A673 (cell line): ENCODE results near the gene NEK3. TPM values are rescaled to one million over a fixed set of nuclear protein-coding genes. Genes with fewer than 3 reads are reported as not detected.

Experiments
- BruUV-seq: library from RNA; stranded (reverse); fragments of 400-500 nt; replicated peaks from 2 replicates; lab custom pipeline; 2021; lab: Mats Ljungman, UMichigan
- CTCF ChIA-PET: fragments of 300-600 bp; sonication (Branson Sonifier 250); formaldehyde crosslinking; loops from one replicate; lab custom pipeline; 2022; ENCODE audit warnings: antibody characterized with exemption; lab: Charles Lee
- POLR2A ChIA-PET: fragments of 300-600 bp; sonication (Branson Sonifier 250); formaldehyde crosslinking; loops from one replicate; lab custom pipeline; 2022; ENCODE audit warnings: antibody characterized with exemption; ENCODE audit not compliant: low non-redundant PET; lab: Charles Lee
- DNase-seq: peaks from one replicate; pipeline ENCODE4 v3.0.0-alpha.2; 2015; ENCODE audit warnings: low spot score
- H3K27ac ChIP-seq: fragments of 200-600 bp; sonication (generic); 2 replicates; pipeline ENCODE4 v1.5.1; 2016; ENCODE audit warnings: mixed run types, low read depth, mild to moderate bottlenecking, mixed read lengths, antibody characterized with exemption, low read length; ENCODE audit not compliant: poor library complexity, severe bottlenecking
- H3K27me3 ChIP-seq: fragments of 200-600 bp; sonication (generic); replicated peaks from 2 replicates; pipeline ENCODE4 v1.6.1; 2017; ENCODE audit warnings: mixed run types, low read depth, mild to moderate bottlenecking, mixed read lengths, antibody characterized with exemption, low read length; ENCODE audit not compliant: insufficient read depth, poor library complexity
- H3K36me3 ChIP-seq: fragments of 200-600 bp; sonication (generic); 2 replicates; pipeline ENCODE4 v1.6.1; 2016; ENCODE audit warnings: mixed run types, mild to moderate bottlenecking, mixed read lengths, antibody characterized with exemption, low read length; ENCODE audit not compliant: insufficient read depth, poor library complexity, severe bottlenecking
- H3K4me1 ChIP-seq: fragments of 200-600 bp; sonication (generic); 2 replicates; pipeline ENCODE4 v1.6.1; 2017; ENCODE audit warnings: mixed run types, mild to moderate bottlenecking, mixed read lengths, antibody characterized with exemption, low read length; ENCODE audit not compliant: insufficient read depth, poor library complexity, severe bottlenecking
- H3K4me3 ChIP-seq: fragments of 200-600 bp; sonication (generic); 2 replicates; pipeline ENCODE4 v1.5.1; 2016; ENCODE audit warnings: low read depth, mixed run types, mild to moderate bottlenecking, mixed read lengths, low read length; ENCODE audit not compliant: poor library complexity, severe bottlenecking
- H3K9me3 ChIP-seq: fragments of 200-600 bp; sonication (generic); 2 replicates; pipeline ENCODE4 v1.6.1; 2016; ENCODE audit warnings: mixed run types, low read depth, mild to moderate bottlenecking, mixed read lengths, antibody characterized with exemption, low read length; ENCODE audit not compliant: poor library complexity, severe bottlenecking
- EZH2 ChIP-seq: fragments of 200-600 bp; sonication (generic); IDR thresholded peaks from 2 replicates; pipeline ENCODE4 v1.6.1; 2017; ENCODE audit warnings: borderline replicate concordance, low read depth, mild to moderate bottlenecking, mixed read lengths, antibody characterized with exemption, low read length; ENCODE audit not compliant: poor library complexity, severe bottlenecking
- intact Hi-C: fragments of 100-400 bp; cut with micrococcal nuclease; formaldehyde crosslinking; loops from one replicate; pipeline ENCODE4 v1.10.0; 2022; ENCODE audit not compliant: unreplicated experiment
- total RNA-seq: library from RNA; stranded (reverse); gene quantifications from 2 replicates; pipeline ENCODE4 v1.2.3, GENCODE V29; 2021
- TF ChIP-seq, protein P1 (sequence below): fragments of 300-800, 200-600 bp; sonication (generic); conservative IDR thresholded peaks from 2 replicates; pipeline ENCODE4 v1.5.1; 2017; ENCODE audit warnings: low read depth, mild to moderate bottlenecking, antibody characterized with exemption, low read length, moderate library complexity, mixed read lengths

The NEK3 gene
- total RNA-seq, 1 experiment from 2014 or later = 18.1 TPM

DNA sequence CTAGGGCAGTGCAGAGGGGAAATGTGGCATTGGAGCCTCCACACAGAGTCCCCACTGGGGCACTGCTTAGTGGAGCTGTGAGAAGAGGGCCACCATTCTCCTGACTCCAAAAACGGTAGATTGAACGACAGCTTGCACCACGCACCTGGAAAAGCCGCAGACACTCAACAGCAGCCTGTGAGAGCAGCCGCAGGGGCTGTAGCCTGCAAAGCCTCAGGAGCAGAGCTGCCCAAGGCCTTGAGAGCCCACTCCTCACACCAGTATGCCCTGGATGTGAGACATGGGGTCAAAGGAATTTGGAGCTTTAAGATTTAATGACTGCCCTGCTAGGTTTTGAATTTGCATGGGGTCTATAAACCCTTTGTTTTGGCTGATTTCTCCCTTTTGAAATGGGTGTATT lies 62.2 kb downstream of the NEK3 start:
- BruUV-seq = no TSS peak
- no peak overlapping the region for H3K27ac ChIP-seq
- CTCF ChIA-PET = no interaction called here
- H3K27me3 ChIP-seq = no peaks in the 10 kb centered on the region
- TF ChIP-seq, protein P1, sequence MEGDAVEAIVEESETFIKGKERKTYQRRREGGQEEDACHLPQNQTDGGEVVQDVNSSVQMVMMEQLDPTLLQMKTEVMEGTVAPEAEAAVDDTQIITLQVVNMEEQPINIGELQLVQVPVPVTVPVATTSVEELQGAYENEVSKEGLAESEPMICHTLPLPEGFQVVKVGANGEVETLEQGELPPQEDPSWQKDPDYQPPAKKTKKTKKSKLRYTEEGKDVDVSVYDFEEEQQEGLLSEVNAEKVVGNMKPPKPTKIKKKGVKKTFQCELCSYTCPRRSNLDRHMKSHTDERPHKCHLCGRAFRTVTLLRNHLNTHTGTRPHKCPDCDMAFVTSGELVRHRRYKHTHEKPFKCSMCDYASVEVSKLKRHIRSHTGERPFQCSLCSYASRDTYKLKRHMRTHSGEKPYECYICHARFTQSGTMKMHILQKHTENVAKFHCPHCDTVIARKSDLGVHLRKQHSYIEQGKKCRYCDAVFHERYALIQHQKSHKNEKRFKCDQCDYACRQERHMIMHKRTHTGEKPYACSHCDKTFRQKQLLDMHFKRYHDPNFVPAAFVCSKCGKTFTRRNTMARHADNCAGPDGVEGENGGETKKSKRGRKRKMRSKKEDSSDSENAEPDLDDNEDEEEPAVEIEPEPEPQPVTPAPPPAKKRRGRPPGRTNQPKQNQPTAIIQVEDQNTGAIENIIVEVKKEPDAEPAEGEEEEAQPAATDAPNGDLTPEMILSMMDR = no peak
- no peak for TF ChIP-seq EZH2
- H3K9me3 ChIP-seq = no peaks in the 10 kb centered on the region
- H3K36me3 ChIP-seq = no peaks in the 10 kb centered on the region
- POLR2A ChIA-PET = no interaction called here
- intact Hi-C loops = no loop called here
- no peak for DNase-seq
- no peaks in the 10 kb centered on the region for H3K4me1 ChIP-seq
- H3K4me3 ChIP-seq = no peak overlapping the region

DNA sequence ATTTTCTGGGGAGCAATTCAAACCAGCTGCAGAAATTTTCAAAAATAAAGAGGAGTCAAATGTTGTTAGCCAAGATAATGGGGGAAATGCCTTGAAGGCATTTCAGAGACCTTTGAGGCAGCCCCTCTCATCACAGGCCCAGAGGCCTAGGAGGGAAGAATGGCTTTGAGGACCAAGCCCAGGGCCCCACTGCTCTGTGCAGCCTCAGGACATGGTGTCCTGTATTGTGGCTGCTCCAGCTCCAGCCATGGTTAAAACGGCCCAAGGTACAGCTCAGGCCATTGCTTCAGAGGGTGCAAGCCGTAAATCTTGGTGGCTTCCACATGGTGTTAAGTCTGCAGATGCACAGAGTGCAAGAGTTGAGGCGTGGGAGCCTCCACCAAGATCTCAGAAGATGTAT lies 62.6 kb downstream of the NEK3 start:
- Histone ChIP-seq H3K4me3 (no peak overlapping the region), H3K9me3 (no peaks in the 10 kb centered on the region), H3K27me3 (no peaks in the 10 kb centered on the region), H3K36me3 (no peaks in the 10 kb centered on the region), H3K4me1 (no peaks in the 10 kb centered on the region), H3K27ac (no peak overlapping the region)
- no peak for DNase-seq
- POLR2A ChIA-PET = no interaction called here
- CTCF ChIA-PET = no interaction called here
- TF ChIP-seq, protein P1 = no peak
- no peak for TF ChIP-seq EZH2
- BruUV-seq = no TSS peak
- intact Hi-C loops = no loop called here

DNA sequence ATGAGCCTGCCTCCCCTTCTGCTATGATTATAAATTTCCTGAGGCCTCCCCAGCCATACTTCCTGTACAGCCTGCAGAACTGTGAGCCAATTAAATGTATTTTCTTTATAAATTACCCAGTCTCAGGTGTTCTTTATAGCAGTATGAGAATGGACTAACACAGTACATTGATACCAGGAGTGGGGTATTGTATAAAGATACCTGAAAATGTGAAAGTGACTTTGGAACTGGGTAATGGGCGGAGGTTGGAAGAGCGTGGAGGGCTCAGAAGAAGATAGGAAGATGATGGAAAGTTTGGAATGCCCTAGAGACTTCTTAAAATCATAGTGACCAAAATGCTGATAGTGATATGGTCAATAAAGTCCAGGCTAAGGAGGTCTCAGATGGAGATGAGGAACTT lies 63.3 kb downstream of the NEK3 start:
- ChIA-PET CTCF (no interaction called here), POLR2A (no interaction called here)
- TF ChIP-seq EZH2 = no peak
- TF ChIP-seq, protein P1 = no peak
- no peaks in the 10 kb centered on the region for H3K27me3 ChIP-seq
- no peaks in the 10 kb centered on the region for H3K36me3 ChIP-seq
- no peaks in the 10 kb centered on the region for H3K9me3 ChIP-seq
- DNase-seq = no peak
- no peaks in the 10 kb centered on the region for H3K4me1 ChIP-seq
- no TSS peak for BruUV-seq
- intact Hi-C loops = no loop called here
- no peak overlapping the region for H3K27ac ChIP-seq
- no peak overlapping the region for H3K4me3 ChIP-seq
